GM20000 (cell line): ENCODE data around the gene PAX2.

ENCODE experiments used
- DNase-seq: peaks from one replicate; pipeline ENCODE4 v3.0.0; 2012; ENCODE audit warnings: low spot score
- CTCF ChIP-seq: IDR thresholded peaks from 2 replicates; pipeline ENCODE4 v1.5.1; 2012; ENCODE audit warnings: mild to moderate bottlenecking, control low read depth; ENCODE audit errors: extremely low read depth, missing control alignments

The PAX2 gene

GRCh38 chr10:100767422-100767775 lies 22.0 kb downstream of the PAX2 start:
- no peak for TF ChIP-seq CTCF
- no peak for DNase-seq

DNA sequence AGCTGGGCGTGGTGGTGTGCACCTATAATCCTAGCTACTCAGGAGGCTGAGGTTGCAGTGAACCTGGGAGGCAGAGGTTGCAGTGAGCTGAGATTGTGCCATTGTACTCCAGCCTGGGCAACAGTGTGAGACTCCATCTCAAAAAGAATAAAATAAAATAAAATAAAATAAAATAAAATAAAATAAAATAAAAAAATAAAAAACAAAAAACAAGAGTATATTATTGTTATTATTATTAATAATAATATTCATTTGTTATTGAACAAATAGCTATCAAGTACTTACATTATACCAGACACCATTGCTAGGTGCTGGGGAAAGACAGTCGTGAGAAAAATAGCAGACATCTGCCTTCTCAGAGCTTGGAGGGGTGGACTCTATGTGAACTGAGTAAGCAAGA lies 24.1 kb downstream of the PAX2 start:
- TF ChIP-seq CTCF = no peak
- DNase-seq = no peak

DNA sequence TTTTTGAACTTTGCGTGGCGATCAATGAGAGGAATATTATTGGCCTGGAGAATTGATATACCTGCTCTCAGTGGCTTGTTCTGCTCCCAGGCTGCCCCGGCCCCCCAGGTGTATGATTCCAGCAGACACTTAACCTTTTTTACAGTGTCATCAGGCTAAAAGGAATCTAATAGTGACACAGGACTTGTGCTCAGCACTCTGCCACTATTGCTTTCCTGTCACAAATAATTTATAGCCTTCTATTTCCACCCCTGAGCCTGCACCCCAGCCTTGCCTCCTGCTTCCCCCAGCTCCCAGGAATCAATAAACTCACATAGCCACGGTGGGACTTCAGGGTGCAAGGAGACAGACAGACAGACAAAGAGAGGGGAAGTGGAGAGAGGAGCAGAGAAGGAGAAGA lies 28.3 kb downstream of the PAX2 start:
- DNase-seq = no peak
- no peak for TF ChIP-seq CTCF

- no peak for TF ChIP-seq CTCF
- DNase-seq = no peak
These were observed 28.8 kb downstream of the PAX2 start for GRCh38 chr10:100774223-100774622.

GRCh38 chr10:100774876-100775275 lies 29.5 kb downstream of the PAX2 start:
- no peak for DNase-seq
- no peak for TF ChIP-seq CTCF

GRCh38 chr10:100775386-100775785 lies 30.0 kb downstream of the PAX2 start:
- DNase-seq = no peak
- TF ChIP-seq CTCF = no peak

- no peak for DNase-seq
- no peak for TF ChIP-seq CTCF
These were observed 30.5 kb downstream of the PAX2 start for GRCh38 chr10:100775871-100776270.
